HepG2 (cell line): ENCODE data around the gene CHMP5. TPM values are rescaled to one million over a fixed set of nuclear protein-coding genes. Genes with fewer than 3 reads are reported as not detected.

Experiments used
- ATF7 ChIP-seq, 2 experiments: fragments of 450-650 bp in 1 of 2; sonication (generic) in 1 of 2; formaldehyde crosslinking in 1 of 2; IDR thresholded peaks; 2 replicates each; pipeline versions ENCODE4 v1.4.0 to v1.6.1; 2016 to 2020; ENCODE audit warnings: antibody characterized with exemption in 1 of 2, mild to moderate bottlenecking in 1 of 2, missing genetic modification reagents in 1 of 2
- ATRX ChIP-seq: sonication (generic); formaldehyde crosslinking; IDR thresholded peaks from 2 replicates; pipeline ENCODE4 v1.4.0; 2020; ENCODE audit warnings: missing genetic modification reagents, borderline replicate concordance
- ETV6 ChIP-seq: sonication (generic); formaldehyde crosslinking; conservative IDR thresholded peaks from 2 replicates; pipeline ENCODE4 v1.4.0; 2020; ENCODE audit warnings: missing genetic modification reagents
- FOXP1 ChIP-seq, 2 experiments: fragments of 450-650 bp in 1 of 2; IDR thresholded peaks; 2 replicates each; pipeline ENCODE4 v1.6.1; 2017 to 2018; ENCODE audit warnings: antibody characterized with exemption in 1 of 2
- GABPB1 ChIP-seq: IDR thresholded peaks from 2 replicates; pipeline ENCODE4 v1.6.1; 2016; ENCODE audit warnings: mild to moderate bottlenecking, missing genetic modification reagents, moderate library complexity, missing compliant biosample characterization
- HMGA1 ChIP-seq: sonication (generic); formaldehyde crosslinking; conservative IDR thresholded peaks from 2 replicates; pipeline ENCODE4 v1.4.0; 2020; ENCODE audit warnings: missing genetic modification reagents
- KDM2A ChIP-seq: sonication (generic); formaldehyde crosslinking; IDR thresholded peaks from 2 replicates; pipeline ENCODE4 v1.4.0; 2020; ENCODE audit warnings: low read depth, missing genetic modification reagents, borderline replicate concordance
- MIXL1 ChIP-seq: IDR thresholded peaks from 2 replicates; pipeline ENCODE4 v1.6.1; 2016
- NR2F6 ChIP-seq, 2 experiments: IDR thresholded peaks; 2 replicates each; pipeline ENCODE4 v1.6.1; 2016; ENCODE audit warnings: antibody characterized with exemption in 1 of 2, mild to moderate bottlenecking in 1 of 2
- SAP130 ChIP-seq: IDR thresholded peaks from 2 replicates; pipeline ENCODE4 v1.6.1; 2016; ENCODE audit warnings: low read depth
- SOX5 ChIP-seq: IDR thresholded peaks from 2 replicates; pipeline ENCODE4 v1.6.1; 2016; ENCODE audit warnings: borderline replicate concordance
- TMF1 ChIP-seq: sonication (generic); formaldehyde crosslinking; IDR thresholded peaks from 2 replicates; pipeline ENCODE4 v1.8.1; 2022; ENCODE audit warnings: low read depth, missing genetic modification reagents
- ZBTB3 ChIP-seq: sonication (generic); formaldehyde crosslinking; IDR thresholded peaks from 2 replicates; pipeline ENCODE4 v1.4.0; 2020; ENCODE audit warnings: low read depth, mild to moderate bottlenecking, moderate library complexity, missing genetic modification reagents, borderline replicate concordance
- ZNF253 ChIP-seq: sonication (generic); formaldehyde crosslinking; IDR thresholded peaks from 2 replicates; pipeline ENCODE4 v1.8.0; 2022; ENCODE audit warnings: mild to moderate bottlenecking, missing genetic modification reagents, borderline replicate concordance
- ZNF580 ChIP-seq: IDR thresholded peaks from 2 replicates; pipeline ENCODE4 v1.6.1; 2016; ENCODE audit warnings: low read depth, borderline replicate concordance
- ZNF609 ChIP-seq: sonication (generic); formaldehyde crosslinking; IDR thresholded peaks from 2 replicates; pipeline ENCODE4 v1.4.0; 2020; ENCODE audit warnings: mild to moderate bottlenecking, missing genetic modification reagents, borderline replicate concordance
- ZNF619 ChIP-seq: sonication (generic); formaldehyde crosslinking; IDR thresholded peaks from 2 replicates; pipeline ENCODE4 v1.4.0; 2020; ENCODE audit warnings: mild to moderate bottlenecking, missing genetic modification reagents
- polyA plus RNA-seq, 8 experiments: library from polyadenylated mRNA; depleted of rRNA in 3 of 8; stranded (reverse) in 7 of 8; unstranded in 1 of 8; fragments of >200 nt; fragmentation: Illumina TruSeq in 4 of 8; extraction: Trizol in 4 of 8; gene quantifications; 2 replicates each; pipeline versions ENCODE4 v1.2.1 to v1.2.3, GENCODE V29; 2011 to 2016; ENCODE audit warnings: low read depth in 4 of 8, missing spikeins in 1 of 8, mixed read lengths in 1 of 8; ENCODE audit not compliant: insufficient read depth in 1 of 8
- total RNA-seq, 5 experiments: library from RNA; depleted of rRNA; stranded (reverse); fragments of >200 nt; fragmentation: Illumina TruSeq; extraction: Trizol; gene quantifications; 2 replicates each; pipeline ENCODE4 v1.2.3, GENCODE V29; 2016; ENCODE audit warnings: low read depth in 1 of 5
- TF ChIP-seq, protein P1 (sequence below): IDR thresholded peaks from 2 replicates; pipeline ENCODE4 v1.4.0; 2020; ENCODE audit warnings: mild to moderate bottlenecking, missing genetic modification reagents

Gene CHMP5
- total and polyA plus RNA-seq, 2 of the 13 experiments (the other 11 are each of a cell fraction or from before 2014, with no cell fraction given), result 46.0 to 57.3 TPM

GRCh38 chr9:33229359-33230114 lies 35.3 kb upstream of the CHMP5 start (continued):
- TF ChIP-seq, protein P1, sequence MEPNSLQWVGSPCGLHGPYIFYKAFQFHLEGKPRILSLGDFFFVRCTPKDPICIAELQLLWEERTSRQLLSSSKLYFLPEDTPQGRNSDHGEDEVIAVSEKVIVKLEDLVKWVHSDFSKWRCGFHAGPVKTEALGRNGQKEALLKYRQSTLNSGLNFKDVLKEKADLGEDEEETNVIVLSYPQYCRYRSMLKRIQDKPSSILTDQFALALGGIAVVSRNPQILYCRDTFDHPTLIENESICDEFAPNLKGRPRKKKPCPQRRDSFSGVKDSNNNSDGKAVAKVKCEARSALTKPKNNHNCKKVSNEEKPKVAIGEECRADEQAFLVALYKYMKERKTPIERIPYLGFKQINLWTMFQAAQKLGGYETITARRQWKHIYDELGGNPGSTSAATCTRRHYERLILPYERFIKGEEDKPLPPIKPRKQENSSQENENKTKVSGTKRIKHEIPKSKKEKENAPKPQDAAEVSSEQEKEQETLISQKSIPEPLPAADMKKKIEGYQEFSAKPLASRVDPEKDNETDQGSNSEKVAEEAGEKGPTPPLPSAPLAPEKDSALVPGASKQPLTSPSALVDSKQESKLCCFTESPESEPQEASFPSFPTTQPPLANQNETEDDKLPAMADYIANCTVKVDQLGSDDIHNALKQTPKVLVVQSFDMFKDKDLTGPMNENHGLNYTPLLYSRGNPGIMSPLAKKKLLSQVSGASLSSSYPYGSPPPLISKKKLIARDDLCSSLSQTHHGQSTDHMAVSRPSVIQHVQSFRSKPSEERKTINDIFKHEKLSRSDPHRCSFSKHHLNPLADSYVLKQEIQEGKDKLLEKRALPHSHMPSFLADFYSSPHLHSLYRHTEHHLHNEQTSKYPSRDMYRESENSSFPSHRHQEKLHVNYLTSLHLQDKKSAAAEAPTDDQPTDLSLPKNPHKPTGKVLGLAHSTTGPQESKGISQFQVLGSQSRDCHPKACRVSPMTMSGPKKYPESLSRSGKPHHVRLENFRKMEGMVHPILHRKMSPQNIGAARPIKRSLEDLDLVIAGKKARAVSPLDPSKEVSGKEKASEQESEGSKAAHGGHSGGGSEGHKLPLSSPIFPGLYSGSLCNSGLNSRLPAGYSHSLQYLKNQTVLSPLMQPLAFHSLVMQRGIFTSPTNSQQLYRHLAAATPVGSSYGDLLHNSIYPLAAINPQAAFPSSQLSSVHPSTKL (CRISPR knock-in tag), result no peak; the same call in 1 of the 2 replicates
- no peak for TF ChIP-seq ATRX
- TF ChIP-seq ZNF253, result no peak
- no peak for TF ChIP-seq GABPB1 (CRISPR knock-in tag)
- 0 out of 2 replicates have a peak, but pooled peaks have one; percentile 25 for TF ChIP-seq KDM2A (CRISPR knock-in tag)
- no peak for TF ChIP-seq TMF1 (CRISPR knock-in tag)
- TF ChIP-seq SOX5 (CRISPR knock-in tag), result 0 out of 2 replicates have a peak, but pooled peaks have one; percentile 54
- TF ChIP-seq ZBTB3 (CRISPR knock-in tag), result no peak
- no peak for TF ChIP-seq MIXL1
- no peak for TF ChIP-seq ATF7 (IDR thresholded peaks at IDR 0.05)
- no peak for TF ChIP-seq ATF7 (CRISPR knock-in tag; IDR thresholded peaks at IDR 0.05)
- no peak for TF ChIP-seq NR2F6 (IDR thresholded peaks at IDR 0.05)
- TF ChIP-seq NR2F6 (CRISPR knock-in tag; IDR thresholded peaks at IDR 0.05), result peak; percentile 54; the same call in 1 of the 2 replicates
- TF ChIP-seq HMGA1, result no peak
- TF ChIP-seq ZNF619 (CRISPR knock-in tag), result no peak
- TF ChIP-seq FOXP1 (IDR thresholded peaks at IDR 0.05), result no peak
- TF ChIP-seq FOXP1 (CRISPR knock-in tag; IDR thresholded peaks at IDR 0.05), result peak; percentile 27; the same call in 1 of the 2 replicates
- TF ChIP-seq SAP130 (CRISPR knock-in tag), result peak; percentile 74
- TF ChIP-seq ETV6 (CRISPR knock-in tag), result no peak
- TF ChIP-seq ZNF580 (CRISPR knock-in tag), result no peak
- peak; percentile 43; the same call in 1 of the 2 replicates for TF ChIP-seq ZNF609 (CRISPR knock-in tag)
